ENCODE measurements around the gene SH2D2A.
"Not testable (repeated sequence)": the region's sequence is repeated elsewhere in the genome, so short reads cannot be mapped to it uniquely, and the experiment has no call there.

SH2D2A gene

GRCh38 chr1:156775799-156776198, 40.8 kb downstream of the SH2D2A start:
- in situ Hi-C loops (cut with MboI; ENCODE audit: low sequenced_read_pairs) = no loop called here

GRCh38 chr1:156773607-156774006, 43.0 kb downstream of the SH2D2A start:
- in situ Hi-C loops (cut with MboI; ENCODE audit: low sequenced_read_pairs) = no loop called here

- in situ Hi-C loops (cut with MboI; ENCODE audit: low sequenced_read_pairs) = no loop called here
Measured at GRCh38 chr1:156772728-156773497, 43.7 kb downstream of the SH2D2A start.

GRCh38 chr1:156772222-156772621, 44.4 kb downstream of the SH2D2A start:
- in situ Hi-C loops (cut with MboI; ENCODE audit: low sequenced_read_pairs) = no loop called here

- in situ Hi-C loops (cut with MboI; ENCODE audit: low sequenced_read_pairs) = no loop called here
Measured at GRCh38 chr1:156768610-156769295, 47.9 kb downstream of the SH2D2A start.

- in situ Hi-C loops (cut with MboI; ENCODE audit: low sequenced_read_pairs) = no loop called here
Measured at GRCh38 chr1:156767879-156768604, 48.6 kb downstream of the SH2D2A start.

- in situ Hi-C loops (cut with MboI; ENCODE audit: low sequenced_read_pairs) = no loop called here
Measured at GRCh38 chr1:156767101-156767878, 49.4 kb downstream of the SH2D2A start, which contains the start of gene PRCC. Gene PRCC, plus strand, starts transcription at chr1:156767535. Its CDS starts 237 bp downstream, at chr1:156767772.

GRCh38 chr1:156766298-156767100, 50.1 kb downstream of the SH2D2A start:
- in situ Hi-C loops (cut with MboI; ENCODE audit: low sequenced_read_pairs) = no loop called here

GRCh38 chr1:156765666-156766065, 51.0 kb downstream of the SH2D2A start:
- in situ Hi-C loops (cut with MboI; ENCODE audit: low sequenced_read_pairs) = no loop called here

GRCh38 chr1:156765136-156765535, 51.5 kb downstream of the SH2D2A start:
- in situ Hi-C loops (cut with MboI; ENCODE audit: low sequenced_read_pairs) = not testable (repeated sequence)

GRCh38 chr1:156760796-156761104, 55.9 kb downstream of the SH2D2A start:
- in situ Hi-C loops (cut with MboI; ENCODE audit: low sequenced_read_pairs) = no loop called here

- in situ Hi-C loops (cut with MboI; ENCODE audit: low sequenced_read_pairs) = no loop called here
Measured at GRCh38 chr1:156760092-156760795, 56.4 kb downstream of the SH2D2A start.

GRCh38 chr1:156757572-156758253, 58.9 kb downstream of the SH2D2A start:
- in situ Hi-C loops (cut with MboI; ENCODE audit: low sequenced_read_pairs) = not testable (repeated sequence)

GRCh38 chr1:156756355-156756754, 60.3 kb downstream of the SH2D2A start:
- in situ Hi-C loops (cut with MboI; ENCODE audit: low sequenced_read_pairs) = no loop called here

Measured in HL-60/S4 (cell line).